MG63 (cell line): ENCODE data around the gene CD300A. TPM values are rescaled to one million over a fixed set of nuclear protein-coding genes. Genes with fewer than 3 reads are reported as not detected.
A peak's percentile ranks its signal among the peaks of the same experiment; 100 is the strongest.

Experiments
- DNase-seq: peaks from one replicate; pipeline ENCODE4 v3.0.0-alpha.2; 2020
- H3K27me3 ChIP-seq: fragments of 250-450 bp; sonication (Bioruptor Pico); 2 replicates; pipeline ENCODE4 v1.5.1; 2020; ENCODE audit warnings: mild to moderate bottlenecking, moderate library complexity
- H3K36me3 ChIP-seq: fragments of 250-450 bp; sonication (Bioruptor Pico); 2 replicates; pipeline ENCODE4 v1.5.1; 2020; ENCODE audit warnings: mild to moderate bottlenecking, moderate library complexity
- H3K4me3 ChIP-seq: fragments of 250-450 bp; sonication (Bioruptor Pico); 2 replicates; pipeline ENCODE4 v1.5.1; 2020; ENCODE audit warnings: mild to moderate bottlenecking, moderate library complexity
- H3K9me3 ChIP-seq: fragments of 250-450 bp; sonication (Bioruptor Pico); 2 replicates; pipeline ENCODE4 v1.5.1; 2020; ENCODE audit warnings: mild to moderate bottlenecking, moderate library complexity
- total RNA-seq: library from RNA; depleted of rRNA; stranded (reverse); fragments of >200 nt; shearing (Covaris generic); gene quantifications from 2 replicates; pipeline ENCODE4 v1.2.3, GENCODE V29; 2014; ENCODE audit warnings: low replicate concordance

CD300A gene
- total RNA-seq, 1 experiment from 2014 or later: not detected

- Histone ChIP-seq H3K9me3 (no peaks in the 10 kb centered on the region), H3K36me3 (no peaks in the 10 kb centered on the region), H3K27me3 (no peaks in the 10 kb centered on the region), H3K4me3 (no peak overlapping the region)
- DNase-seq: no peak
These were observed 16.2 kb upstream of the CD300A start for GRCh38 chr17:74450231-74450630.

DNA sequence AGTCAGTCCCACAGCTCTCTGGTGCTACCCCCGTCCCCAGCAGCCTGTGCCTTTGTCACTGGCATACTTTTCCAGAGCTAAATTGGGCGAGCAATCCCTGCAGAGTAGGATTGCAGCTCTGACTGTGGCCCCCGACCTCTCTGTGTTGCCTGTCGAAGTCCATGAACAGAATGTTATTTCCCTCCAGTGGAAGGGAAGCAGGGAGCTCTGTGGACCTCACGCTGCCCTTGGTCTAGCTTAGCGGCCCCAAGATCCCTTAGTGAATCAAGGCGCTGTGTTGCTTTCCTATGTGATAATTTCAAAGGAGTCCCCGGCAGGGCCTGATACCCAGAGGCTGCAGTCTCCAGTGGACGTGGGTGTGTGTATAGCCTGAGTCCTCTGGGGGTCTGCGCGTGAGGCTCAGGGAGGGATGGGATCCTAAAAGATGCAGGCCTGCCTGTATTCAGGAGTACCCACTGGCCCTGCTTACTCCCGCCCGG, 15.5 kb upstream of the CD300A start:
- H3K36me3 ChIP-seq: no peaks in the 10 kb centered on the region
- no peak overlapping the region for H3K4me3 ChIP-seq
- H3K27me3 ChIP-seq: no peaks in the 10 kb centered on the region
- DNase-seq: no peak
- H3K9me3 ChIP-seq: no peaks in the 10 kb centered on the region

GRCh38 chr17:74451557-74451956, 14.9 kb upstream of the CD300A start:
- Histone ChIP-seq H3K9me3 (no peaks in the 10 kb centered on the region), H3K36me3 (no peaks in the 10 kb centered on the region), H3K4me3 (no peak overlapping the region), H3K27me3 (no peaks in the 10 kb centered on the region)
- DNase-seq: no peak

DNA sequence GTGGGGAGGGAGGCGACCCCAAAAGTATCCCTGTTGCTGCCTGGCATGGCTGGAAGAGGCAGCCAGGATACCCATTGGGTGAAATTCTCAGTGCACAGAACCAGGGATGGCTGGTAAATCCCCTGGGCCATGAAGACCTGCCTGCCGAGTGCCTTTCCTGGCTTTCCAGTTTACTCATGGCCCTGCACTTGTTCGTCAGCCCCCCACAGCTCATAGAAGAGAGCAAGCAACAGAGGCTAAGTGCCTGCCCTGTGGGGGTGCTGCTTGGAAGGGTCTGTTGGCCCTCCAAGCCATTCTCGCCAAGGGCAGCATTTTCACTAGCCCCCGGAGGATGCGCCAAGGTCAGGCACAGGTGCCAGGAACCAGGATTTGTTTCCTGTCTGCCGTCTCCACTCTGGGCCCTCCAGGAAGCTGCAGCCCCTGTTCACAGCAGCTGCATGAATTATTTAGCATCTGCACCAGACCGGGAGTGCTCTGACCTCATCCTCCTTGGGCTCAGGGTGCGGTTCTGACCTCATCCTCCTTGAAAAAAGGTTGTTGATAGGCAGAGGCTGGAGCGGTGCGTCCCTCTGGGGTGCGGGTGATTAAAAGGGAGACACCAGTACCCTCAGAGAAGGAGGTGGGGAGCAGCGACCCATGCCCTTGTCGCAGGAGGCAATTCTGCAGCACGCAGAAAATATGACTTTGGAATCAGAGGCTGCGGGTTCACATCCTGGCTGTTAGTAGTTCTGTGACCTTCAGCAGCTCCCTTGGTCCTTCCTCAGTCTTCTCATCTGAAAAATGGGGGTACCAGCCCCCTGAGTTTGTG, 14.2 kb upstream of the CD300A start:
- no peaks in the 10 kb centered on the region for H3K27me3 ChIP-seq
- H3K4me3 ChIP-seq: no peak overlapping the region
- no peaks in the 10 kb centered on the region for H3K36me3 ChIP-seq
- DNase-seq: no peak
- H3K9me3 ChIP-seq: no peaks in the 10 kb centered on the region

DNA sequence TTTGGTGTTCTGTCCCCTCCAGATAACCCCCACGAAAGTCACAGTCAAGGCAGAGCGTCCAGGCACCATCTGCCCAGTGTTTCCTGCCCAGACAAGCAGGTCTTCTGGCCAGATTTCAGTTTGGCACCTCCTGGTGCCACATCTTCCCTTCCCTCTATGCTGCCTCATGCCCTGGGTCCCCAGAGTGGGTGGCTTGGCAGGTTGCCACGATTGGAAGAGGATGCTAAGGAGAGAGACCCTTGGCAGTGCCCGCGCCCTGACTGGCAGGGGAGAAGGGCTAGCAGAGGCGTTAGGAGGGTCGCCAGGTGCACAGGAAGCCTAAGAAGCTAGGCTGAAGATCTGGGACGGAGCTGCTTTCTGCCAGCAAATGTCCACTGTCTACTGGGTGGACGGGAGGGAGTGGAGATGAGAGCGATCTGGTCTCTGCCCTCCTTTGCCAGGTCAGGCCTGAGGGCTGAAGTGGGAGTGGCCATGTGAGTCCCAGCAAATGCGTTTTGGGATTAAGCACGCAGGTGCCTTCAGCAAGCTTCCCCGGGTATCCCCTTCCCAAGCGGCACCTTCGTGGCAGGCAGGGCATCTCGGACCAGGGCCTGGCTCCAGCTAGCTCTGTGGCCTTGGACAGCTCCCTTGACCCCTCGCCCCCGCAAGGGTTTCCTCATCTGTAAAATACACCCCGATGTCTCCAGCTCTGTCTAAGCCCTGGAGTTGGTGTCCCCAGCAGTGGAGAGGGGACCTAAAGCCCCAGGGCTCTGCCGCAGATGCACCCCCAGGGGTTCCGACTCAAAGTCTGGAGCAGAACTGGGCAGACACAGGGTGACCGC, 13.4 kb upstream of the CD300A start:
- H3K27me3 ChIP-seq: peaks cover 4% of the 10 kb centered on the region; the same call in 1 of the 2 replicates
- no peaks in the 10 kb centered on the region for H3K36me3 ChIP-seq
- peak overlapping the region; percentile 30; the same call in 1 of the 2 replicates for H3K4me3 ChIP-seq
- H3K9me3 ChIP-seq: no peaks in the 10 kb centered on the region
- no peak for DNase-seq

- Histone ChIP-seq H3K9me3 (no peaks in the 10 kb centered on the region), H3K27me3 (peaks cover 6% of the 10 kb centered on the region; the same call in 1 of the 2 replicates), H3K4me3 (peak overlapping the region; percentile 35), H3K36me3 (no peaks in the 10 kb centered on the region)
- no peak for DNase-seq
These were observed 12.7 kb upstream of the CD300A start for GRCh38 chr17:74453665-74454196.

- Histone ChIP-seq H3K9me3 (no peaks in the 10 kb centered on the region), H3K36me3 (no peaks in the 10 kb centered on the region), H3K4me3 (peak overlapping the region; percentile 35), H3K27me3 (peaks cover 6% of the 10 kb centered on the region; the same call in 1 of the 2 replicates)
- peak; percentile 94 for DNase-seq
These were observed 12.0 kb upstream of the CD300A start for GRCh38 chr17:74454197-74455024.

DNA sequence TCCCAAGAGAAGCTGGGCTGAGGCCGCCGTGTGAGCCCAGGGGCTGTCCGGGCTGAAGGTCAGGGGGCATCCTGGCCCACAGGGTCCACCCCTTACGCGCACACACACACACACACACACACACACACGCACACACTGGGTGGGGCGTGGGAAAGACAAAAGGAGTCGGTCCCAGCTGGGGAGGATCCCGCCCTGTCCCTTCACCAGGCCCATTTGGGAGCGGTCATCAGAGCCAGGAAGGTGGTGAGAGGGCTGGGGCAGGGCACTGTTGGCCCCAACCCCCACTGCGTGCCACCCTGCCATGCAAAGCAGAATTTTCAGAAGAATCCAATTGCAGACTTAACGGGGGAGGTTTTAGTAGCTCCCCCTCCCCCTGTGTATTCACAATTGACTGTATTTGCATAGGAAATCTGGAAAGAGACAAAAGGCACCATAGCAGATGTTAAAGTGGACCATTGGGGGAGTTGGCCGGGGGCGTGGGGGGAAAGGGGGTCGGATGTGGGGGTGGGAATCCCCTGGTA, 11.3 kb upstream of the CD300A start:
- no peak overlapping the region for H3K4me3 ChIP-seq
- peaks cover 6% of the 10 kb centered on the region; the same call in 1 of the 2 replicates for H3K27me3 ChIP-seq
- H3K9me3 ChIP-seq: no peaks in the 10 kb centered on the region
- DNase-seq: no peak
- no peaks in the 10 kb centered on the region for H3K36me3 ChIP-seq

DNA sequence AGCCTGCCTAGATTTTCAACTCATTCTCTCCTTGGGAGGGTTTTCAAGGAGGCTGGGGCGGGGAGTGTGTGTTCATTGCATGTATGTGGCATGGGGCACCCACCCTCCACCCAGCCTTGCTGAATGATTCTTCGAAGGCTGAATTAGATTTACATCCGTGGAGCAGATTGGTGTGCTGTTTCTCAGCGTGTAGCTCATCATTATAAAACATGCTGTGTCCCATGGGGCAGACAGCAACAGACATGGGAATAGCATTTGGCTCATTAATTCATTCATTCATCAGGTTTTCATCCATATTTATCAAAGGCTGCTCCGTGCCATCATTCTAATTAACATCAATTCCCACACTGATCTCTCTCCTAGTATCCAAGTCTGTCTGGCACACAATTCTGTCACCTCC, 10.6 kb upstream of the CD300A start:
- Histone ChIP-seq H3K27me3 (peaks cover 6% of the 10 kb centered on the region; the same call in 1 of the 2 replicates), H3K4me3 (no peak overlapping the region), H3K9me3 (no peaks in the 10 kb centered on the region), H3K36me3 (no peaks in the 10 kb centered on the region)
- DNase-seq: no peak

DNA sequence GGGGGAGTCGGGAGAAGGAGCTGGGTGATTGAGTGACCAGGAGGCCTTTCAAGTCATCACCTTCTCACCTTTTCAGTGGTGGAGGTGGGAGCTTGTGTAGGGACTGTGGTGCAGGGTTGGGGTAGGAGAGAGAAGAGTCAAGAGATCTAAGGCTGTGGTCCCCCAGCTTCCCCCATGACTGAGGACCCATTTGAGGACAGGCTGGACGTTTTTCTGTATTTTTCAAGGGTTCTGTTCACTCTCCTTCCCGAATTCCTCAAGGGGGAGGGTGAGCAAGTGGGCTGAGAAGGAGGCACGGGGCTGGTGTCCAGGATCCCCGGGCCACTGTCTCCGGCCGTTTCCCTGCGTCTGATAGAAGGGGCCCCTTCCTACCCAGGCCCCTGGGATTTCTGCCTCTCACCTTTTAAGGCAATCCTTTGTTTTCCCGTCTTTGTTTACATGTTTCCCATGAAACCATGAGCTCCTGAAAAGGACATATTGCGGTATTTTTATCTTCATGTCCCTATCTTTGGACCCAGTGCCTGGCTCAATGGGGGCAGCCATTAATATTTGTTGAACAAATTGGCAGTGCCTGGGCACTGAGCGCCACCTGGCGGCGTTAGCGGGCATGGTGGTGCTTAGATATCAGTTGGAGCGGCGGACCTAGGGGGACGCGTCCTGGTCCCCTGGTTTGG, 9.2 kb upstream of the CD300A start:
- peak; percentile 53 for DNase-seq
- peaks cover 6% of the 10 kb centered on the region; the same call in 1 of the 2 replicates for H3K27me3 ChIP-seq
- no peaks in the 10 kb centered on the region for H3K9me3 ChIP-seq
- no peaks in the 10 kb centered on the region for H3K36me3 ChIP-seq
- no peak overlapping the region for H3K4me3 ChIP-seq

DNA sequence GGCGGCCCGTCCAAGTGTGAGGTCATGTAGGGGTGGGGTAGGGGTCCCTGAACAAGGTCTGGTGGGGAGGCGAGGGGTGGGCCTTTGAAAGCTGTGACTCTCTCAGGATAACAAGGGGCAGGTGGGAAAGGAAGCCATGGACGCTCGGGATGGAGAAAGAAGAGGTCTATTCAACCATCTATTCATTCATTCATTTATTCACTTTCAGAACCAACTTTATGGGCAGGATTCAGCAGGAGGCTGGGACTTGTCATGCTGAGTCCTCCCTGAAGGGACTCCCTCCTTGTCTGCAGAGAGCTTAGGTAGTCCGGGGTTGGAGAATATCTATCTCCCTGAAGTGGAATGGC, 8.6 kb upstream of the CD300A start:
- Histone ChIP-seq H3K4me3 (no peak overlapping the region), H3K36me3 (no peaks in the 10 kb centered on the region), H3K9me3 (no peaks in the 10 kb centered on the region), H3K27me3 (peaks cover 6% of the 10 kb centered on the region; the same call in 1 of the 2 replicates)
- DNase-seq: no peak

- peak; percentile 22 for DNase-seq
- Histone ChIP-seq H3K36me3 (no peaks in the 10 kb centered on the region), H3K27me3 (peaks cover 6% of the 10 kb centered on the region; the same call in 1 of the 2 replicates), H3K9me3 (no peaks in the 10 kb centered on the region), H3K4me3 (no peak overlapping the region)
These were observed 7.6 kb upstream of the CD300A start for GRCh38 chr17:74458835-74459234.

GRCh38 chr17:74459622-74460021, 6.8 kb upstream of the CD300A start:
- H3K27me3 ChIP-seq: peaks cover 6% of the 10 kb centered on the region; the same call in 1 of the 2 replicates
- no peak for DNase-seq
- no peaks in the 10 kb centered on the region for H3K36me3 ChIP-seq
- H3K4me3 ChIP-seq: no peak overlapping the region
- H3K9me3 ChIP-seq: no peaks in the 10 kb centered on the region

DNA sequence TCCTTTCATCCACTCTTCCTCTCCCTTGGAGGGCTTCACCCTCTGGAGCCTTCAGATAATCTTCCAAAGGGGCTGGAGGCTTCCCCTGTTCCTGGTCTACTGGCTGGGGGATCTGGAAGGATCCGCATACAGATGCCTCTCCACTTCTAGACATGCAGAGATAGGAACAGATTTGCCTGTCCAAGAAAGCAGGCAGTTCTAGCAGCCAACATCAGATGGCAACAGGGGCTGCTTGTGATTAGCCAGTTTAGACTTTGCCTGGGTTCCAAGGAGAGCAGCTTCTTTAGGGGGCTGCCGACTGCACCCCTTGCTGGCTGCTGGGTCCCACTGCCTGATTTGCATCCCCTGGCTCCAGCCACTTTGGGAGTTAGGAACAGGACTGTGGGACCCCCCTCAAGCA, 6.2 kb upstream of the CD300A start:
- Histone ChIP-seq H3K27me3 (peaks cover 6% of the 10 kb centered on the region; the same call in 1 of the 2 replicates), H3K9me3 (no peaks in the 10 kb centered on the region), H3K36me3 (no peaks in the 10 kb centered on the region), H3K4me3 (no peak overlapping the region)
- no peak for DNase-seq

GRCh38 chr17:74460996-74461395, 5.4 kb upstream of the CD300A start:
- DNase-seq: no peak
- H3K4me3 ChIP-seq: no peak overlapping the region

DNA sequence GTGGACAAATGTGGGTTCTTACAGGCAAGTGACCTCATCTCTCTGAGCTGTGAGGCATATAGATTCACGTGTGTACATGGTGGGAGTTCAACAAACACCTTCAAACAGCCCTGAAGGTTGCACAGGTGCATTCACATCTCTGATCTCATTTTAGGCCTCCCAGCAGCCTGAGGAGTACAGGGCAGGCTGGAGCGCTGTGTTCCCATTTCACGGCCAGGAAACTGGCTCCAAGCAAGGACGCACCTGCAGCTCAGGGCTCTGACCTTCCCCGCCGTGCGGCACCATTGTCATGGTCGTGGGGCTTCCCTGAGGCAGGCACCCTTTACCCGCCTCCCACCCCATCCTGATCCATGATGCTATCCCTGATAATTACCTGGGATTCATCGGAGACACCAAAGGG, 4.8 kb upstream of the CD300A start:
- DNase-seq: no peak
- Histone ChIP-seq H3K4me3 (no peak overlapping the region), H3K9me3 (no peaks in the 10 kb centered on the region), H3K27me3 (peaks cover 6% of the 10 kb centered on the region; the same call in 1 of the 2 replicates), H3K36me3 (no peaks in the 10 kb centered on the region)

More at GRCh38 chr17:74460996-74461395, 5.4 kb upstream of the CD300A start:
- Histone ChIP-seq H3K27me3 (peaks cover 6% of the 10 kb centered on the region; the same call in 1 of the 2 replicates), H3K9me3 (no peaks in the 10 kb centered on the region), H3K36me3 (no peaks in the 10 kb centered on the region)
